Activated T-helper 17 cell treated with anti-CD3 and anti-CD28 coated beads, Interleukin-2, amount 50 U/mL, for 72 hours (primary cell): Measurements from ENCODE around the gene PTTG1IP. TPM values are rescaled to one million over a fixed set of nuclear protein-coding genes. Genes with fewer than 3 reads are reported as not detected.

Source experiments
- ATAC-seq: fragments of 150-1000 bp; cut with Tn5 transposase; replicated peaks from 2 replicates; pipeline ENCODE4 v1.10.0; 2021; ENCODE audit warnings: mild to moderate bottlenecking, moderate library complexity
- H3K27ac Mint-ChIP-seq: one replicate; pipeline ENCODE4 v1.8.0; 2022; ENCODE audit warnings: mixed read lengths
- H3K27me3 Mint-ChIP-seq: one replicate; pipeline ENCODE4 v1.8.0; 2022; ENCODE audit warnings: mixed read lengths
- H3K36me3 Mint-ChIP-seq: one replicate; pipeline ENCODE4 v1.8.0; 2022; ENCODE audit warnings: low read depth, mild to moderate bottlenecking, mixed read lengths
- H3K4me1 Mint-ChIP-seq: one replicate; pipeline ENCODE4 v1.8.0; 2022; ENCODE audit warnings: mixed read lengths
- H3K4me3 Mint-ChIP-seq: one replicate; pipeline ENCODE4 v1.8.0; 2022; ENCODE audit warnings: mild to moderate bottlenecking, mixed read lengths
- H3K9me3 Mint-ChIP-seq: one replicate; pipeline ENCODE4 v1.8.0; 2022; ENCODE audit warnings: mixed read lengths
- total RNA-seq, 2 donors: library from RNA; stranded (reverse); gene quantifications; one replicate each; pipeline ENCODE4 v1.2.3, GENCODE V29; 2022

Gene PTTG1IP
- total RNA-seq, 2 donors from 2014 or later = 76.5 to 78.8 TPM

- Mint-ChIP-seq H3K27me3 (no peaks in the 10 kb centered on the region), H3K9me3 (no peaks in the 10 kb centered on the region), H3K4me1 (peaks cover 18% of the 10 kb centered on the region), H3K4me3 (no peak overlapping the region), H3K27ac (peak overlapping the region; percentile 14), H3K36me3 (peaks cover 100% of the 10 kb centered on the region)
- ATAC-seq = no peak
Measured at GRCh38 chr21:44858291-44858690, 15.2 kb downstream of the PTTG1IP start.

GRCh38 chr21:44857127-44857892 is 16.2 kb downstream of the PTTG1IP start:
- H3K4me3 Mint-ChIP-seq = no peak overlapping the region
- peaks cover 18% of the 10 kb centered on the region for H3K4me1 Mint-ChIP-seq
- H3K36me3 Mint-ChIP-seq = peaks cover 100% of the 10 kb centered on the region
- H3K27ac Mint-ChIP-seq = no peak overlapping the region
- ATAC-seq = no peak
- no peaks in the 10 kb centered on the region for H3K27me3 Mint-ChIP-seq
- no peaks in the 10 kb centered on the region for H3K9me3 Mint-ChIP-seq

GRCh38 chr21:44856131-44856530 is 17.4 kb downstream of the PTTG1IP start:
- peaks cover 100% of the 10 kb centered on the region for H3K36me3 Mint-ChIP-seq
- no peak for ATAC-seq
- peak overlapping the region; percentile 68 for H3K27ac Mint-ChIP-seq
- H3K4me3 Mint-ChIP-seq = no peak overlapping the region
- peaks cover 10% of the 10 kb centered on the region for H3K4me1 Mint-ChIP-seq
- H3K27me3 Mint-ChIP-seq = no peaks in the 10 kb centered on the region
- no peaks in the 10 kb centered on the region for H3K9me3 Mint-ChIP-seq

- H3K36me3 Mint-ChIP-seq = peaks cover 100% of the 10 kb centered on the region
- H3K27me3 Mint-ChIP-seq = no peaks in the 10 kb centered on the region
- H3K4me3 Mint-ChIP-seq = no peak overlapping the region
- peaks cover 7% of the 10 kb centered on the region for H3K4me1 Mint-ChIP-seq
- H3K9me3 Mint-ChIP-seq = no peaks in the 10 kb centered on the region
- no peak overlapping the region for H3K27ac Mint-ChIP-seq
- ATAC-seq = no peak
Measured at GRCh38 chr21:44855572-44855971, 17.9 kb downstream of the PTTG1IP start.

GRCh38 chr21:44854664-44855446 is 18.6 kb downstream of the PTTG1IP start:
- no peak for ATAC-seq
- Mint-ChIP-seq H3K36me3 (peaks cover 100% of the 10 kb centered on the region), H3K27ac (peak overlapping the region; percentile 22)

GRCh38 chr21:44854391-44854663 is 19.2 kb downstream of the PTTG1IP start:
- Mint-ChIP-seq H3K27me3 (no peaks in the 10 kb centered on the region), H3K4me1 (peaks cover 7% of the 10 kb centered on the region), H3K4me3 (no peak overlapping the region), H3K27ac (peak overlapping the region; percentile 22), H3K9me3 (no peaks in the 10 kb centered on the region), H3K36me3 (peaks cover 100% of the 10 kb centered on the region)
- ATAC-seq = no peak

More at GRCh38 chr21:44854664-44855446, 18.6 kb downstream of the PTTG1IP start:
- Mint-ChIP-seq H3K9me3 (no peaks in the 10 kb centered on the region), H3K4me3 (no peak overlapping the region), H3K4me1 (peaks cover 7% of the 10 kb centered on the region), H3K27me3 (no peaks in the 10 kb centered on the region)

GRCh38 chr21:44853601-44854390 is 19.7 kb downstream of the PTTG1IP start:
- Mint-ChIP-seq H3K36me3 (peaks cover 98% of the 10 kb centered on the region), H3K27ac (peak overlapping the region; percentile 22), H3K4me3 (no peak overlapping the region), H3K9me3 (no peaks in the 10 kb centered on the region), H3K27me3 (no peaks in the 10 kb centered on the region), H3K4me1 (peaks cover 7% of the 10 kb centered on the region)
- no peak for ATAC-seq

GRCh38 chr21:44850905-44851657 is 22.4 kb downstream of the PTTG1IP start:
- Mint-ChIP-seq H3K9me3 (no peaks in the 10 kb centered on the region), H3K36me3 (peaks cover 75% of the 10 kb centered on the region)
- ATAC-seq = no peak

GRCh38 chr21:44850208-44850800 is 23.2 kb downstream of the PTTG1IP start:
- Mint-ChIP-seq H3K9me3 (no peaks in the 10 kb centered on the region), H3K36me3 (peaks cover 67% of the 10 kb centered on the region), H3K4me1 (peaks cover 7% of the 10 kb centered on the region), H3K4me3 (no peak overlapping the region), H3K27ac (no peak overlapping the region), H3K27me3 (no peaks in the 10 kb centered on the region)
- no peak for ATAC-seq

More at GRCh38 chr21:44850905-44851657, 22.4 kb downstream of the PTTG1IP start:
- no peaks in the 10 kb centered on the region for H3K27me3 Mint-ChIP-seq
- peaks cover 7% of the 10 kb centered on the region for H3K4me1 Mint-ChIP-seq
- H3K4me3 Mint-ChIP-seq = no peak overlapping the region
- peak overlapping the region; percentile 16 for H3K27ac Mint-ChIP-seq

- ATAC-seq = no peak
- Mint-ChIP-seq H3K4me3 (no peak overlapping the region), H3K27ac (no peak overlapping the region), H3K4me1 (peaks cover 6% of the 10 kb centered on the region), H3K36me3 (peaks cover 61% of the 10 kb centered on the region), H3K9me3 (no peaks in the 10 kb centered on the region), H3K27me3 (no peaks in the 10 kb centered on the region)
Measured at GRCh38 chr21:44849616-44850130, 23.8 kb downstream of the PTTG1IP start.

GRCh38 chr21:44848821-44849521 is 24.5 kb downstream of the PTTG1IP start:
- Mint-ChIP-seq H3K4me3 (no peak overlapping the region), H3K27me3 (no peaks in the 10 kb centered on the region), H3K9me3 (no peaks in the 10 kb centered on the region), H3K4me1 (no peaks in the 10 kb centered on the region), H3K27ac (no peak overlapping the region), H3K36me3 (peaks cover 54% of the 10 kb centered on the region)
- no peak for ATAC-seq

GRCh38 chr21:44847261-44848056 is 26.0 kb downstream of the PTTG1IP start:
- peaks cover 39% of the 10 kb centered on the region for H3K36me3 Mint-ChIP-seq
- no peaks in the 10 kb centered on the region for H3K4me1 Mint-ChIP-seq
- H3K27ac Mint-ChIP-seq = no peak overlapping the region
- no peaks in the 10 kb centered on the region for H3K9me3 Mint-ChIP-seq
- no peaks in the 10 kb centered on the region for H3K27me3 Mint-ChIP-seq
- peak overlapping the region; percentile 12 for H3K4me3 Mint-ChIP-seq
- ATAC-seq = no peak
